Psoas muscle (tissue), 8 donors: Measurements from ENCODE around the gene CFAP251. TPM values are rescaled to one million over a fixed set of nuclear protein-coding genes. Genes with fewer than 3 reads are reported as not detected.
"Not testable (repeated sequence)": the region's sequence is repeated elsewhere in the genome, so short reads cannot be mapped to it uniquely, and the experiment has no call there.

ENCODE experiments used
- ATAC-seq, 4 donors: fragments of 200-7000 bp; cut with Tn5 transposase; one replicate each; pipeline ENCODE4 v1.9.1; 2020; ENCODE audit warnings: moderate library complexity in 3 of 4, mild to moderate bottlenecking in 2 of 4
- DNase-seq, 2 donors: peaks; one replicate each; pipeline ENCODE4 v3.0.0-alpha.2; 2020
- H3K27ac ChIP-seq: fragments of 200-600 bp; one replicate; pipeline ENCODE4 v1.8.0; 2022
- H3K27me3 ChIP-seq, 3 donors: fragments of 200-600 bp in 1 of 3; one replicate each; pipeline versions ENCODE4 v1.6.1 to v1.8.0; 2013 to 2022; ENCODE audit warnings: low read length in 2 of 3, mild to moderate bottlenecking in 2 of 3, moderate library complexity in 1 of 3; ENCODE audit not compliant: insufficient read depth in 3 of 3
- H3K36me3 ChIP-seq, 2 donors: fragments of 200-600 bp in 1 of 2; one replicate each; pipeline versions ENCODE4 v1.6.1 to v1.8.0; 2013 to 2022; ENCODE audit warnings: low read depth in 1 of 2, mild to moderate bottlenecking in 1 of 2, moderate library complexity in 1 of 2; ENCODE audit not compliant: insufficient read depth in 1 of 2
- H3K4me1 ChIP-seq: fragments of 200-600 bp; one replicate; pipeline ENCODE4 v1.8.0; 2022
- H3K4me3 ChIP-seq: fragments of 200-600 bp; one replicate; pipeline ENCODE4 v1.8.0; 2022; ENCODE audit warnings: mild to moderate bottlenecking
- H3K9me3 ChIP-seq: fragments of 200-600 bp; one replicate; pipeline ENCODE4 v1.8.0; 2022
- CTCF ChIP-seq: fragments of 200-600 bp; IDR thresholded peaks from one replicate; pipeline ENCODE4 v1.8.0; 2022; ENCODE audit warnings: antibody characterized with exemption
- whole genome bisulfite sequencing, 3 donors: extraction: QIAGEN DNeasy Blood & Tissue Kit; methylation state at CpG; one replicate each; pipeline versions ENCODE4 v1.1.6 to v1.1.7; 2013; 5-methylcytosine and 5-hydroxymethylcytosine counted together
- intact Hi-C, 2 donors: fragments of 100-400 bp; cut with DNase I; formaldehyde crosslinking; loops; one replicate each; pipeline versions ENCODE4 v1.11.0 to v1.14.2; 2022
- polyA plus RNA-seq, 3 donors: library from polyadenylated mRNA; stranded (reverse); fragments of 200-250 nt; gene quantifications; one replicate each; pipeline ENCODE4 v1.2.3, GENCODE V29; 2013
- total RNA-seq, 4 donors: library from RNA; stranded (reverse); fragmentation: NEBNext Ultra II Directional in 2 of 4; extraction: Animal tissue kit (Norgen Biotek cat#: 25700) in 2 of 4; gene quantifications; one replicate each; pipeline versions ENCODE4 v1.2.1 to v1.2.4, GENCODE V29; 2021 to 2023
- donor health status: healthy with polysubstance abuse.
- donor health status: DM: no; HTN: no; CAD: no; lungs with moderate emphysema.
- donor health status: Bipolar disorder and iron deficiency.
- donor health status: healthy.
- donor health status: DM: yes; HTN: yes; CAD: no.
- donor health status: DM: no; HTN: no; CAD: no.
- donor health status: DM: no; HTN: no; CAD: no.
- donor health status: DM: yes; HTN: yes; CAD: no.

Gene CFAP251
- total and polyA plus RNA-seq, 7 donors: 0.36 to 0.79 (median 0.64) TPM

GRCh38 chr12:121986489-121987245, 68.3 kb downstream of the CFAP251 start:
- no peak overlapping the region for H3K4me3 ChIP-seq
- H3K27ac ChIP-seq: no peak overlapping the region
- no peaks in the 10 kb centered on the region for H3K9me3 ChIP-seq
- H3K27me3 ChIP-seq: no peaks in the 10 kb centered on the region
- ATAC-seq (no peak), DNase-seq (no peak)
- no peaks in the 10 kb centered on the region for H3K36me3 ChIP-seq
- 77 to 78% (median 77%) methylated on average over 14 of the region's 14 CpGs for WGBS, 3 donors
- H3K4me1 ChIP-seq: no peaks in the 10 kb centered on the region
- intact Hi-C loops: no loop called here
- no peak for TF ChIP-seq CTCF

GRCh38 chr12:121988519-121988918, 70.1 kb downstream of the CFAP251 start:
- 93 to 96% (median 95%) methylated on average over 10 of the region's 10 CpGs for WGBS, 3 donors
- H3K27me3 ChIP-seq, ATAC-seq, intact Hi-C loops, H3K4me1 ChIP-seq, H3K4me3 ChIP-seq, H3K36me3 ChIP-seq, H3K27ac ChIP-seq, H3K9me3 ChIP-seq, DNase-seq: not testable (repeated sequence)

DNA sequence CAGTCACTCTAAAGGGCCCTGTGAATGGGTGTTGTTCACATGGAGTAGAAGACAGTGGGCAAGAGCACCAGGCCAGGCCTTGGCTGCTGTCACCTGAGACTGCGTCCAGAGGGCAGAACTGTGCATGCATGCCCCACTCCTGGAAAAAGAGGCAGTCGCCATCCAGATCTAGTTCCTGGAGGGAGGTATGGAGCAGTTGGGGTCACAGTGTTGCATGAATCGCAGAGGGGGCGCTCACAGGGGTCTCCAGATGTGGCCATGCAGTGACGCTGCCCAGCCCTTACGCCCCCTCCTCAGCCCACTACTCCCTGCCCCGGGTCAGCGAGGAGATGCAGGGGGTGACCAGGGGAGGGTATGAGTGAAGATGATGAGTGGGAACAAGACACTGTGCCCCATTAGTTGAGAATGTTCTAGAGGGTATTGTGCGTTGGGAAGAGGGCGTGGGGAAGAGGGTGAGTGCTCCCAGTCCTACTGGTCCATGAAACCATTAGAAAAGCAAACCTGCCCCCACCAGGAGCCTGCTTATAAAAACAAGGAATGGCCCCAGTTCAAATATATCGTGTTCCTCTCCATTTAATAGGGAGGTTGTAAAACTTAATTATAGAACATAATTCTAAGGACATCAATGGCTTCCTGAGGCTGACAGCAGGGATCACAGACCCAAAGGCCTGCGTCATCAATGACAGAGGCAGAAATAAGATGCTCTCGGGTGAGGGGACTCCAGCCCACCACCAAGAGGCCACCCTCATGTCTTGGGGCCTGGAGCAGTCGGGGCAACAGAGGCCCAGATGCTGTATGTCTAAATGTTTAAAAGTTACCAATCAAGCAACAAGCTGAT, 71.1 kb downstream of the CFAP251 start:
- Histone ChIP-seq H3K27me3 (no peaks in the 10 kb centered on the region), H3K9me3 (no peaks in the 10 kb centered on the region), H3K4me3 (no peak overlapping the region), H3K36me3 (no peaks in the 10 kb centered on the region), H3K27ac (no peak overlapping the region), H3K4me1 (no peaks in the 10 kb centered on the region)
- WGBS, 3 donors: 84 to 87% (median 85%) methylated on average over 14 of the region's 14 CpGs
- intact Hi-C loops: no loop called here
- ATAC-seq: no peak
- no peak for DNase-seq
- no peak for TF ChIP-seq CTCF

GRCh38 chr12:121990114-121990647, 71.8 kb downstream of the CFAP251 start:
- 95 to 96% (median 95%) methylated on average over 6 of the region's 6 CpGs for WGBS, 3 donors

More at GRCh38 chr12:121990114-121990647, 71.8 kb downstream of the CFAP251 start:
- no peaks in the 10 kb centered on the region for H3K9me3 ChIP-seq
- H3K4me3 ChIP-seq: no peak overlapping the region
- no peak for TF ChIP-seq CTCF
- no peaks in the 10 kb centered on the region for H3K4me1 ChIP-seq
- DNase-seq: no peak
- H3K27ac ChIP-seq: no peak overlapping the region
- H3K36me3 ChIP-seq: no peaks in the 10 kb centered on the region
- no peak for ATAC-seq
- intact Hi-C loops: no loop called here
- H3K27me3 ChIP-seq: no peaks in the 10 kb centered on the region
